ENCODE data around the gene ZNF275.
A peak's percentile ranks its signal among the peaks of the same experiment; 100 is the strongest.
"Not testable (repeated sequence)": the region's sequence is repeated elsewhere in the genome, so short reads cannot be mapped to it uniquely, and the experiment has no call there.

Gene ZNF275

GRCh38 chrX:153333821-153334653 is at the start of gene ZNF275:
ZNF275 (plus strand) TSS chrX:153334153; CDS start chrX:153336680, 2,527 bp downstream.
- peak within 1 kb of the TSS; percentile 54; the same call in 1 of the 2 replicates for H3K9ac ChIP-seq (ENCODE audit: low read depth, low read length)
- H3K27me3 ChIP-seq (ENCODE audit: control insufficient read depth, insufficient read depth, low read length), result no peaks in the 10 kb centered on the region
- peak within 1 kb of the TSS; percentile 77 for H3K4me3 ChIP-seq (ENCODE audit: low read depth, low read length)
- peaks cover 34% of the 10 kb centered on the region for H3K9me3 ChIP-seq (ENCODE audit: control insufficient read depth, insufficient read depth, low read length)
- H3K4me1 ChIP-seq (ENCODE audit: control insufficient read depth, insufficient read depth, low read length), result no peaks in the 10 kb centered on the region
- H3K27ac ChIP-seq (ENCODE audit: low read depth, low read length), result no peak within 1 kb of the TSS
- peaks cover 6% of the 10 kb centered on the region; the same call in 1 of the 2 replicates for H3K36me3 ChIP-seq (ENCODE audit: control insufficient read depth, insufficient read depth, low read length)

- not testable (repeated sequence) for H3K4me3 ChIP-seq (ENCODE audit: low read depth, low read length); H3K4me1 ChIP-seq (ENCODE audit: control insufficient read depth, insufficient read depth, low read length); H3K9ac ChIP-seq (ENCODE audit: low read depth, low read length); H3K36me3 ChIP-seq (ENCODE audit: control insufficient read depth, insufficient read depth, low read length); H3K27ac ChIP-seq (ENCODE audit: low read depth, low read length); H3K27me3 ChIP-seq (ENCODE audit: control insufficient read depth, insufficient read depth, low read length); H3K9me3 ChIP-seq (ENCODE audit: control insufficient read depth, insufficient read depth, low read length)
Measured at GRCh38 chrX:153285678-153286077, 48.3 kb upstream of the ZNF275 start.

GRCh38 chrX:153288807-153289206 is 45.1 kb upstream of the ZNF275 start:
- not testable (repeated sequence) for H3K27me3 ChIP-seq (ENCODE audit: control insufficient read depth, insufficient read depth, low read length); H3K27ac ChIP-seq (ENCODE audit: low read depth, low read length); H3K9me3 ChIP-seq (ENCODE audit: control insufficient read depth, insufficient read depth, low read length); H3K9ac ChIP-seq (ENCODE audit: low read depth, low read length); H3K4me1 ChIP-seq (ENCODE audit: control insufficient read depth, insufficient read depth, low read length); H3K4me3 ChIP-seq (ENCODE audit: low read depth, low read length); H3K36me3 ChIP-seq (ENCODE audit: control insufficient read depth, insufficient read depth, low read length)

- not testable (repeated sequence) for H3K4me1 ChIP-seq (ENCODE audit: control insufficient read depth, insufficient read depth, low read length); H3K27me3 ChIP-seq (ENCODE audit: control insufficient read depth, insufficient read depth, low read length); H3K4me3 ChIP-seq (ENCODE audit: low read depth, low read length); H3K36me3 ChIP-seq (ENCODE audit: control insufficient read depth, insufficient read depth, low read length); H3K27ac ChIP-seq (ENCODE audit: low read depth, low read length); H3K9ac ChIP-seq (ENCODE audit: low read depth, low read length)
- peaks cover 22% of the 10 kb centered on the region for H3K9me3 ChIP-seq (ENCODE audit: control insufficient read depth, insufficient read depth, low read length)
Measured at GRCh38 chrX:153293485-153294071, 40.4 kb upstream of the ZNF275 start.

GRCh38 chrX:153297376-153297775 is 36.6 kb upstream of the ZNF275 start:
- H3K27ac ChIP-seq (ENCODE audit: low read depth, low read length), result no peak overlapping the region
- H3K36me3 ChIP-seq (ENCODE audit: control insufficient read depth, insufficient read depth, low read length), result no peaks in the 10 kb centered on the region
- no peaks in the 10 kb centered on the region for H3K27me3 ChIP-seq (ENCODE audit: control insufficient read depth, insufficient read depth, low read length)

GRCh38 chrX:153299855-153300254 is 34.1 kb upstream of the ZNF275 start:
- no peak overlapping the region for H3K9ac ChIP-seq (ENCODE audit: low read depth, low read length)
- no peaks in the 10 kb centered on the region for H3K27me3 ChIP-seq (ENCODE audit: control insufficient read depth, insufficient read depth, low read length)
- H3K9me3 ChIP-seq (ENCODE audit: control insufficient read depth, insufficient read depth, low read length), result peaks cover 37% of the 10 kb centered on the region

More at GRCh38 chrX:153297376-153297775, 36.6 kb upstream of the ZNF275 start:
- Histone ChIP-seq H3K9me3 (ENCODE audit: control insufficient read depth, insufficient read depth, low read length) (peaks cover 28% of the 10 kb centered on the region), H3K4me3 (ENCODE audit: low read depth, low read length) (no peak overlapping the region), H3K4me1 (ENCODE audit: control insufficient read depth, insufficient read depth, low read length) (no peaks in the 10 kb centered on the region), H3K9ac (ENCODE audit: low read depth, low read length) (no peak overlapping the region)

GRCh38 chrX:153301746-153302145 is 32.2 kb upstream of the ZNF275 start:
- Histone ChIP-seq H3K4me1 (ENCODE audit: control insufficient read depth, insufficient read depth, low read length) (no peaks in the 10 kb centered on the region), H3K27me3 (ENCODE audit: control insufficient read depth, insufficient read depth, low read length) (no peaks in the 10 kb centered on the region), H3K9ac (ENCODE audit: low read depth, low read length) (no peak overlapping the region), H3K4me3 (ENCODE audit: low read depth, low read length) (no peak overlapping the region), H3K36me3 (ENCODE audit: control insufficient read depth, insufficient read depth, low read length) (no peaks in the 10 kb centered on the region), H3K9me3 (ENCODE audit: control insufficient read depth, insufficient read depth, low read length) (peaks cover 43% of the 10 kb centered on the region), H3K27ac (ENCODE audit: low read depth, low read length) (no peak overlapping the region)

More at GRCh38 chrX:153299855-153300254, 34.1 kb upstream of the ZNF275 start:
- Histone ChIP-seq H3K4me1 (ENCODE audit: control insufficient read depth, insufficient read depth, low read length) (no peaks in the 10 kb centered on the region), H3K36me3 (ENCODE audit: control insufficient read depth, insufficient read depth, low read length) (no peaks in the 10 kb centered on the region), H3K27ac (ENCODE audit: low read depth, low read length) (no peak overlapping the region), H3K4me3 (ENCODE audit: low read depth, low read length) (no peak overlapping the region)

GRCh38 chrX:153302796-153303195 is 31.2 kb upstream of the ZNF275 start:
- no peak overlapping the region for H3K4me3 ChIP-seq (ENCODE audit: low read depth, low read length)

GRCh38 chrX:153303276-153304262 is 30.4 kb upstream of the ZNF275 start:
- H3K4me3 ChIP-seq (ENCODE audit: low read depth, low read length), result no peak overlapping the region
- H3K36me3 ChIP-seq (ENCODE audit: control insufficient read depth, insufficient read depth, low read length), result no peaks in the 10 kb centered on the region
- H3K9ac ChIP-seq (ENCODE audit: low read depth, low read length), result no peak overlapping the region
- H3K27me3 ChIP-seq (ENCODE audit: control insufficient read depth, insufficient read depth, low read length), result no peaks in the 10 kb centered on the region
- peaks cover 44% of the 10 kb centered on the region for H3K9me3 ChIP-seq (ENCODE audit: control insufficient read depth, insufficient read depth, low read length)
- H3K27ac ChIP-seq (ENCODE audit: low read depth, low read length), result no peak overlapping the region
- no peaks in the 10 kb centered on the region for H3K4me1 ChIP-seq (ENCODE audit: control insufficient read depth, insufficient read depth, low read length)

More at GRCh38 chrX:153302796-153303195, 31.2 kb upstream of the ZNF275 start:
- peaks cover 47% of the 10 kb centered on the region for H3K9me3 ChIP-seq (ENCODE audit: control insufficient read depth, insufficient read depth, low read length)
- H3K9ac ChIP-seq (ENCODE audit: low read depth, low read length), result no peak overlapping the region
- no peaks in the 10 kb centered on the region for H3K27me3 ChIP-seq (ENCODE audit: control insufficient read depth, insufficient read depth, low read length)
- no peaks in the 10 kb centered on the region for H3K36me3 ChIP-seq (ENCODE audit: control insufficient read depth, insufficient read depth, low read length)
- no peaks in the 10 kb centered on the region for H3K4me1 ChIP-seq (ENCODE audit: control insufficient read depth, insufficient read depth, low read length)
- H3K27ac ChIP-seq (ENCODE audit: low read depth, low read length), result no peak overlapping the region

GRCh38 chrX:153304988-153305736 is 28.8 kb upstream of the ZNF275 start:
- Histone ChIP-seq H3K4me3 (ENCODE audit: low read depth, low read length) (no peak overlapping the region), H3K36me3 (ENCODE audit: control insufficient read depth, insufficient read depth, low read length) (no peaks in the 10 kb centered on the region)

More at GRCh38 chrX:153304988-153305736, 28.8 kb upstream of the ZNF275 start:
- Histone ChIP-seq H3K27me3 (ENCODE audit: control insufficient read depth, insufficient read depth, low read length) (no peaks in the 10 kb centered on the region), H3K9ac (ENCODE audit: low read depth, low read length) (no peak overlapping the region), H3K9me3 (ENCODE audit: control insufficient read depth, insufficient read depth, low read length) (peaks cover 47% of the 10 kb centered on the region), H3K27ac (ENCODE audit: low read depth, low read length) (no peak overlapping the region), H3K4me1 (ENCODE audit: control insufficient read depth, insufficient read depth, low read length) (no peaks in the 10 kb centered on the region)
